ENCODE measurements around the gene LMBR1L.

GRCh38 chr12:49129332-49130150 is 18.9 kb upstream of the LMBR1L start:
- TF ChIP-seq POLR2A (IDR thresholded peaks at IDR 0.05), result no peak
- TF ChIP-seq POLR2AphosphoS5 (IDR thresholded peaks at IDR 0.05), result no peak
- TF ChIP-seq CTCF (IDR thresholded peaks at IDR 0.05), result no peak
- no peak for TF ChIP-seq EP300 (IDR thresholded peaks at IDR 0.05)
